Heart left ventricle (tissue), 16 donors: Measurements from ENCODE around the gene SRSF8. TPM values are rescaled to one million over a fixed set of nuclear protein-coding genes. Genes with fewer than 3 reads are reported as not detected.

Experiments used
- ATAC-seq, 4 donors: fragments of 200-7000 bp; cut with Tn5 transposase; one replicate each; pipeline ENCODE4 v1.9.1; 2020 to 2022; ENCODE audit warnings: moderate library complexity in 4 of 4, mild to moderate bottlenecking in 3 of 4, moderate number of reproducible peaks in 1 of 4
- DNase-seq, 5 donors: peaks; one replicate each; pipeline ENCODE4 v3.0.0-alpha.2; 2020
- H3K27ac ChIP-seq, 12 donors: fragments of 200-600 bp; sonication (generic) in 4 of 12; one replicate each; pipeline versions ENCODE4 v1.5.0 to v1.8.0; 2016 to 2022; ENCODE audit warnings: mild to moderate bottlenecking in 2 of 12
- H3K27me3 ChIP-seq, 9 donors: fragments of 200-600 bp; sonication (generic) in 2 of 9; one replicate each; pipeline versions ENCODE4 v1.5.1 to v1.8.0; 2016 to 2022; ENCODE audit warnings: mild to moderate bottlenecking in 3 of 9
- H3K36me3 ChIP-seq, 9 donors: fragments of 200-600 bp; sonication (generic) in 2 of 9; one replicate each; pipeline versions ENCODE4 v1.5.0 to v1.8.0; 2018 to 2022; ENCODE audit warnings: mild to moderate bottlenecking in 2 of 9
- H3K4me1 ChIP-seq, 12 donors: fragments of 200-600 bp; sonication (generic) in 4 of 12; one replicate each; pipeline versions ENCODE4 v1.5.0 to v1.8.0; 2016 to 2022; ENCODE audit warnings: mild to moderate bottlenecking in 3 of 12
- H3K4me3 ChIP-seq, 12 donors: fragments of 200-600 bp; sonication (generic) in 4 of 12; one replicate each; pipeline versions ENCODE4 v1.5.0 to v1.8.0; 2017 to 2022; ENCODE audit warnings: mild to moderate bottlenecking in 9 of 12, moderate library complexity in 4 of 12
- H3K9me3 ChIP-seq, 12 donors: fragments of 200-600 bp; sonication (generic) in 4 of 12; one replicate each; pipeline versions ENCODE4 v1.5.0 to v1.8.0; 2016 to 2022; ENCODE audit warnings: mild to moderate bottlenecking in 1 of 12
- CTCF ChIP-seq, 12 donors: fragments of 200-600 bp; sonication (generic) in 4 of 12; IDR thresholded peaks; one replicate each; pipeline versions ENCODE4 v1.5.0 to v1.8.0; 2018 to 2022; ENCODE audit warnings: antibody characterized with exemption in 12 of 12, mild to moderate bottlenecking in 5 of 12
- POLR2A ChIP-seq, 2 donors: fragments of 450-650 bp; IDR thresholded peaks; one replicate each; pipeline ENCODE4 v1.6.1; 2017; ENCODE audit warnings: antibody characterized with exemption in 2 of 2, mild to moderate bottlenecking in 2 of 2, moderate library complexity in 2 of 2
- WGBS, 4 donors: extraction: QIAGEN DNeasy Blood & Tissue Kit in 2 of 4; methylation state at CpG; one replicate each; pipeline versions ENCODE4 v1.1.5 to v1.1.7; 2013 to 2018; 5-methylcytosine and 5-hydroxymethylcytosine counted together
- intact Hi-C, 10 donors: fragments of 100-400 bp; cut with DNase I; formaldehyde crosslinking; loops; one replicate each; pipeline versions ENCODE4 v1.11.1 to v1.14.2; 2022
- polyA plus RNA-seq, 2 donors: library from polyadenylated mRNA; stranded (reverse); fragments of 200-250 nt; gene quantifications; one replicate each; pipeline ENCODE4 v1.2.3, GENCODE V29; 2013
- total RNA-seq, 9 donors: library from RNA; depleted of rRNA in 2 of 9; stranded (reverse); fragments of >200 nt in 2 of 9; fragmentation: NEBNext Ultra II Directional in 3 of 9; extraction: Animal tissue kit (Norgen Biotek cat#: 25700) in 3 of 9; gene quantifications; one replicate each; pipeline versions ENCODE4 v1.1.0 to v1.2.4, GENCODE V29; 2016 to 2023
- donor health status: ischemic (EF 13 %, LVEDD 7.1; RV severe dilation, severe dysfunction).
- donor health status: healthy with polysubstance abuse.
- donor health status: DM: no; HTN: yes; CAD: no.
- donor health status: DM: no; HTN: no; CAD: no.
- donor health status: ischemic (EF 25% LVEDD 6.9; RV normal size, moderate dysfunction).
- donor health status: ischemic (EF 25% LVEDD 5.7; RV mildly dilated, moderate dysfunction).
- donor health status: healthy.
- donor health status: DM: yes; HTN: yes; CAD: no.
- donor health status: ischemic (EF 35%, LVEDD 5.7; RV mildly dilated, moderate dysfunction).
- donor health status: nonischemic (EF 11% LVEDD 7.7; RV severe dilation, severe dysfunction).
- donor health status: DM: yes; HTN: yes; CAD: no.
- donor health status: PGD.
- donor health status: ischemic (EF 29% LVEDD 5.4; RV normal size, mild dysfunction).
- donor health status: nonischemic (EF 23%, LVEDD 6.1; RV moderate dilation, normal function).

Gene SRSF8
- total and polyA plus RNA-seq, 11 donors: 20.0 to 26.5 (median 22.7) TPM

- DNase-seq (no peak), ATAC-seq (no peak)
- Histone ChIP-seq H3K4me3 (no peak overlapping the region), H3K27ac (no peak overlapping the region), H3K27me3 (no peaks in the 10 kb centered on the region), H3K36me3 (no peaks in the 10 kb centered on the region), H3K9me3 (no peaks in the 10 kb centered on the region), H3K4me1 (peaks cover 0 to 19% (median 9%) of the 10 kb centered on the region in 12 donors)
- 89 to 93% (median 91%) methylated on average over 3 of the region's 3 CpGs for WGBS, 4 donors
- intact Hi-C loops: loop anchor here in 2 of 10 donors (5.0 to 10.0 kb wide), 2 partner anchors 67 to 680 kb away; no protein-coding TSS in a partner anchor
- TF ChIP-seq CTCF (IDR thresholded peaks at IDR 0.05) (no peak), POLR2A (IDR thresholded peaks at IDR 0.05) (no peak)
Measured at GRCh38 chr11:95085117-95085816, 18.5 kb downstream of the SRSF8 start.

- 91 to 94% (median 92%) methylated on average over 2 of the region's 2 CpGs for WGBS, 4 donors
- intact Hi-C loops: loop anchor here in 2 of 10 donors (5.0 to 10.0 kb wide), 2 partner anchors 66 to 679 kb away; no protein-coding TSS in a partner anchor
Measured at GRCh38 chr11:95086151-95086550, 19.4 kb downstream of the SRSF8 start.

DNA sequence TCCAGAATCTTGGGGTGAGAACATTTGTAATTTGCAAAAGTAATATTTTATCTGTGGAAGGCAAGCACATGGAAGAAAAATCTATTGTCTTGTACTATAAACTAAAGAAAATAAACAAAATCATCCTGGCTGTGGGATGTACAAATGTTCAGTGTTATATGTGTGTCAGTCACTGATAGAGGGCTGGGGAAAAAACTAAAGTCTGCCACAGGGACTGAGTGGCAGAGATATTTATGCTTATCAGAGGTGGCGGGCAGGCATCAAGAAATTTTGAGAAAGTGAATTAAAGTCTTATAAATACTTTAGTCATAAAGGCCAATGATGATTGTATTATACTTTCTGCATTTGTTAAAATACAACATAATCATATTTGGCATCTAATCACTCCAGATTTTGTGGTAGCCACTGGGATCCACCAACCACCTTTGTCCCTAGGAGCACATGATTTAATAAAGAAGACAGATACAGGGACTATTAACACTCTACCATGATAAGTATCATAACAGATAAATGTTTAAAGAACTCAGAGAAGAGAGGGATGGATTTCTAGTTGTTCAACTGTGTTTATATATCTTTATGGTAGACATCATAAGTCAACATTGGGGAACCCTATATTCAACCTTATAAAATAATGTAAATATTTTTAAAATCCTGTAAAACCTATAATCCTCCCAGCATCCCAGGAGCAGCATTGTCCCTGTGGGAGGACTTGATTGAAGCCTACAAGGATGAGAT is 20.3 kb downstream of the SRSF8 start:
- Histone ChIP-seq H3K36me3 (no peaks in the 10 kb centered on the region), H3K4me3 (no peak overlapping the region), H3K27ac (no peak overlapping the region), H3K4me1 (peaks cover 0 to 24% (median 16%) of the 10 kb centered on the region in 12 donors), H3K27me3 (no peaks in the 10 kb centered on the region), H3K9me3 (no peaks in the 10 kb centered on the region)
- DNase-seq: no peak
- intact Hi-C loops: loop anchor here in 2 of 10 donors (5.0 to 10.0 kb wide), 2 partner anchors 65 to 678 kb away; no protein-coding TSS in a partner anchor
- ATAC-seq: no peak
- TF ChIP-seq POLR2A (IDR thresholded peaks at IDR 0.05): no peak
- TF ChIP-seq CTCF (IDR thresholded peaks at IDR 0.05): no peak
- 98 to 100% (median 99%) methylated on average over 1 of the region's 1 CpG for WGBS, 4 donors

More at GRCh38 chr11:95086151-95086550, 19.4 kb downstream of the SRSF8 start:
- ATAC-seq (no peak), DNase-seq (no peak)
- Histone ChIP-seq H3K4me3 (no peak overlapping the region), H3K4me1 (peaks cover 0 to 22% (median 10%) of the 10 kb centered on the region in 12 donors), H3K27me3 (no peaks in the 10 kb centered on the region), H3K9me3 (no peaks in the 10 kb centered on the region), H3K36me3 (no peaks in the 10 kb centered on the region), H3K27ac (no peak overlapping the region)
- TF ChIP-seq POLR2A (IDR thresholded peaks at IDR 0.05) (no peak), CTCF (IDR thresholded peaks at IDR 0.05) (no peak)
